Fibroblast of villous mesenchyme (primary cell): ENCODE measurements around the gene CACNA2D4. TPM values are rescaled to one million over a fixed set of nuclear protein-coding genes. Genes with fewer than 3 reads are reported as not detected.

Source experiments
- DNase-seq: peaks from one replicate; pipeline ENCODE4 v3.0.0-alpha.2; 2010; ENCODE audit warnings: low read depth
- H3K4me3 ChIP-seq: 2 replicates; pipeline ENCODE4 v1.5.1; 2011; ENCODE audit warnings: low read depth, mild to moderate bottlenecking, low read length
- total RNA-seq: library from RNA; depleted of rRNA; stranded (reverse); fragments of >200 nt; gene quantifications from 2 replicates; pipeline ENCODE4 v1.2.3, GENCODE V29; 2012
- TF ChIP-seq, protein P1 (sequence below): IDR thresholded peaks from 2 replicates; pipeline ENCODE4 v1.5.1; 2012; ENCODE audit warnings: low read depth, mild to moderate bottlenecking, low read length; ENCODE audit not compliant: insufficient read depth

The CACNA2D4 gene
- total RNA-seq, 1 donor = 1.7 TPM

DNA sequence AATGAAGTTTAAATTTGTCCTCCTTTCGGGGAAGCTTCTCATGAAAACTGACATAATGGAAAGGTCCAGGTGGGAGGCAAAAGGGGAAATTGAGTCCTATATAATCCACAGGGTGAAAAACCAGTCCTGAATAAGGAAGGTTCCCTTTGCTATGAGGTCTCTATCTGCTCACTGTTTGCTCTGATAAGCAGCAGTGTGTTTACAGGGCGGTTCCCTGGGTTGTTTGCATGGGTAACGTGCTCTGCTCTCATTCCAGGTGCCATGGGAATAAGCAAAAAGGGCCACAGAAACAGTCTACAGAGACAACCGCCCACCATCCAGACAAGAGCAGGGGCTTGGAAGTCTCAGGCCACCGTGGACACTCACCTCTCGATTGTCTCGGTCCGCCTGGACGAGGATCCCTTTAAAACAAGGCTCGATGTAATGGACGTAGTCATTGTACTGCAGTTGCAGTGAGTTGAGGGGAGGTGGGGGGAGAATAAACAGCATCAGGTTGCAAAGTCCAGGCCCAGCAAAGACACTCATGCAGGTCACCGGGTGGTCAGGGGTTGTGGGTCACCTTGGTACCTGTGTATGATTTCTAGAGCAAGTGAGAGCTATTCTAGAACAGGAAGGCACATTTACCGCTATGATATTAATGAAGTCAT lies 32.7 kb downstream of the CACNA2D4 start:
- H3K4me3 ChIP-seq = no peak overlapping the region
- DNase-seq = no peak
- TF ChIP-seq, protein P1, sequence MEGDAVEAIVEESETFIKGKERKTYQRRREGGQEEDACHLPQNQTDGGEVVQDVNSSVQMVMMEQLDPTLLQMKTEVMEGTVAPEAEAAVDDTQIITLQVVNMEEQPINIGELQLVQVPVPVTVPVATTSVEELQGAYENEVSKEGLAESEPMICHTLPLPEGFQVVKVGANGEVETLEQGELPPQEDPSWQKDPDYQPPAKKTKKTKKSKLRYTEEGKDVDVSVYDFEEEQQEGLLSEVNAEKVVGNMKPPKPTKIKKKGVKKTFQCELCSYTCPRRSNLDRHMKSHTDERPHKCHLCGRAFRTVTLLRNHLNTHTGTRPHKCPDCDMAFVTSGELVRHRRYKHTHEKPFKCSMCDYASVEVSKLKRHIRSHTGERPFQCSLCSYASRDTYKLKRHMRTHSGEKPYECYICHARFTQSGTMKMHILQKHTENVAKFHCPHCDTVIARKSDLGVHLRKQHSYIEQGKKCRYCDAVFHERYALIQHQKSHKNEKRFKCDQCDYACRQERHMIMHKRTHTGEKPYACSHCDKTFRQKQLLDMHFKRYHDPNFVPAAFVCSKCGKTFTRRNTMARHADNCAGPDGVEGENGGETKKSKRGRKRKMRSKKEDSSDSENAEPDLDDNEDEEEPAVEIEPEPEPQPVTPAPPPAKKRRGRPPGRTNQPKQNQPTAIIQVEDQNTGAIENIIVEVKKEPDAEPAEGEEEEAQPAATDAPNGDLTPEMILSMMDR = no peak

DNA sequence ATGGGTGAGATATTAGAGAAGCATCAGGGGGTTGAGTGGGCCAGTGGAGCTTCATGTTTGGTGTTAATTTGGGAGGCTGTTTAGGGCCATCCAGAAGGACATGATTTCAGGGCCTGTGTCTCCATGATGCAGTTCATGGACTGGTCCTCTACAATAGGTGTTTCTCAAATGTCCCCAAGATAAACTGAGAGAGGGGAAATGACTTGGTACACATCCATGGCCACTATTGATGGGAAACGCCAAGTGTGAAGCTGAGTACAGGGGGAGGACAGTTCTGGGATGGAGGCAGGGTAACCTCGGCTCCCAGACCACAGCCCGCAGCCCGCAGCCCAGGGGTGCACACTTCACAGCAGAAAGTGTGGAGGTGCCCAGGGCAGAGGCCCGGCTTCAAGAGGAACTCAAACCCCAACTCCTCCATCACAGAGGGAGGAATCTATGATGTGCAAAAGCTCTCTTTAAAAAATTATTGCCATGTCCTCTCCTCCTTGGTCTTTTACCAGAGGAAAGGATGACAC lies 33.3 kb downstream of the CACNA2D4 start:
- TF ChIP-seq, protein P1 = no peak
- no peak for DNase-seq
- H3K4me3 ChIP-seq = no peak overlapping the region

DNA sequence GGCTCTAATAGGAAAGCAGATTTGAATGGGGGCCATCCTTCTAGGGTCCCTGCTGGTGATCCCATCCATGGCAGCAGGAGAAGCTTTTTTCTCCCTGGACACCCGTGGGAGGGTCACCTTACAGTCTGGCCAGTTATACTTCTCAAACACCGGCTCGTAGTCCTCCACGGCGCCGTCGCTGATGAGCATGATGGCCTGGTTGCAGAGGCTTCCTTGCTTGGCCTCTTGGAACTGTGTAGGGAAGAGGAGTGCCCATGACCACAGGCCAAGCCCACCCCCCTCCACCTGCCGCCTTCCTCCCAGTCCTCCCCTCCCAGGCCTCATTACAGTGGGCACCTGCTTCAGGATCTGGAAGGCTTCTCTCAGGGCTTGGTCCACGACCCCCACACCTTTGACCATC lies 33.8 kb downstream of the CACNA2D4 start:
- DNase-seq = no peak
- H3K4me3 ChIP-seq = no peak overlapping the region
- TF ChIP-seq, protein P1 = no peak

DNA sequence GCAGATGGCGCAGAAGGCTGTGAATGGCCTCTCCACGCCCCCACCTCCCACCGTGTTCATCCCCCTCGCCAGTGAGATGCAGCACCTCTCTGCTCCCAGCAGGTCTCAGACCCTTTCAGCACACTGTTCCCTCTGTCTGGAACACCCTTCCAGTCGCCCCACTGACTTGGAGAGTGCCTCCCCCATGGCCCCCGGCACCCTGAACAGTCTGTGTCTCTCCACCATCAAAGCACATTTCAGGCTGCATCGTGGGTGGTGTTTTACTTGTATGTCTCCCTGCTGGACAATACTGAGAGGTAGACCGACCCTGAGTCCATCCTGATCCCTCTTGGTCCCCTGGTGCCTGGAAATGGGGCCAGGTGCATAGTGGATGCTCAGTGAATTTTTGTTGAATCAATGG lies 34.9 kb downstream of the CACNA2D4 start:
- TF ChIP-seq, protein P1 = no peak
- H3K4me3 ChIP-seq = no peak overlapping the region
- no peak for DNase-seq

DNA sequence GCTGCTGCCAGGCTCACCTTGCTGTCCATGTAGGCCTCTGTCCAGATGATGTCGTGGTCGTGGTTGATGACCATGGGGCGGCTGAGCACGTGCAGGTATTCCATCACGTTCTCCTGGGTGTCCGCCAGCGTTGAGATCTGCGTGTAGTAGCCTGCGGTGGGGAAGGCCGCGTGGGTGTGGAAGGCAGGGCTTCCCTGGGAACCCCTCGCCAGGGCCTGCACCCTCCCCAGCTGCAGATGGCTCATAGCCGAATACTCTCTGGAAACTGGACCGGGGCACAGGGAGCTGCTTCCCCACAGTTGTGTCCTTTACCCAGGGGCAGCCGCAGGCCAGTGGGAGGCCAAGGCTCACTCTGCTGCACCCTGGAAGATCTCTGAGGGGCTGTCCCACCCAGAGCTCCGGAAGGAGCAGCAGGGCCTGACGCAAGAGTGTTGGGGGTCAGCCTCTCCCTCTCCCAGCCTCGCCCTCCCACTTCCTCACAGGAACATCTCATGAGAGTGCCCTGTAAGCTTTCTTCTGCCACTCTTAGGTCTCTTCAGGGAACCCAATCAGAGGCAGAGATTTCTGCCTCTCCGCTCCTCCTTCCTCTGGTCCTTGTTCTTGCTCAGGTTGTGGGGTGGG lies 35.5 kb downstream of the CACNA2D4 start:
- no peak overlapping the region for H3K4me3 ChIP-seq
- TF ChIP-seq, protein P1 = no peak
- no peak for DNase-seq

DNA sequence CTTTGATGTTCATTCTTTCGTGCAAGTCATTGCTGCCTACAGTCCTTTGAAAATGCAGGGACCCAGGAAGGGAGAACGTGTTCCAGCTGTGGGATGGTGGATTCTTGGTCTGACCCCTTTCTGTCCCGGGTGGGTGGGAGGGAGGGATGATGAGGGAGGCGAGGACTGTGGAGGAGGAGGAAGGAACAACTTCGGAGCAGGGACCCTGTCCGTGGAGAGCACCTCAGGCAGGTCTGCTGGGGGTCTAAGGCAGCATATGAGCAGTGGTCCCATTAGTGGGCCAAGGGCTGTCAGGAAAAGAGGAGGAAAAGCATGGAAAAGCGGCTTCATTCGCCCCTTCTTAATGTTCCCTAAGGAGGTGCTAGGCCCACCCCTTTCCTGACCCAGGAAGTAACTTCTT lies 36.0 kb downstream of the CACNA2D4 start:
- TF ChIP-seq, protein P1 = no peak
- H3K4me3 ChIP-seq = no peak overlapping the region
- DNase-seq = no peak
